Prostate gland (tissue), 2 donors: ENCODE results near the gene FMO2.
"Not testable (repeated sequence)": the region's sequence is repeated elsewhere in the genome, so short reads cannot be mapped to it uniquely, and the experiment has no call there.

ENCODE experiments used
- POLR2A ChIP-seq: fragments of 450-650 bp; IDR thresholded peaks from one replicate; pipeline ENCODE4 v1.6.1; 2016; ENCODE audit warnings: antibody characterized with exemption, mild to moderate bottlenecking
- POLR2AphosphoS5 ChIP-seq: sonication (generic); formaldehyde crosslinking; IDR thresholded peaks from one replicate; pipeline ENCODE4 v1.6.1; 2017; ENCODE audit warnings: antibody characterized with exemption
- TF ChIP-seq, protein P1 (sequence below), 4 experiments: fragments of 200-600 bp in 2 of 4; fragments of 450-650 bp in 2 of 4; sonication (generic) in 2 of 4; IDR thresholded peaks; 1 replicate in 3 of 4; 2 replicates in 1 of 4; pipeline ENCODE4 v1.5.1; 2016 to 2019; ENCODE audit warnings: antibody characterized with exemption in 4 of 4, mild to moderate bottlenecking in 2 of 4, moderate library complexity in 2 of 4

DNA sequence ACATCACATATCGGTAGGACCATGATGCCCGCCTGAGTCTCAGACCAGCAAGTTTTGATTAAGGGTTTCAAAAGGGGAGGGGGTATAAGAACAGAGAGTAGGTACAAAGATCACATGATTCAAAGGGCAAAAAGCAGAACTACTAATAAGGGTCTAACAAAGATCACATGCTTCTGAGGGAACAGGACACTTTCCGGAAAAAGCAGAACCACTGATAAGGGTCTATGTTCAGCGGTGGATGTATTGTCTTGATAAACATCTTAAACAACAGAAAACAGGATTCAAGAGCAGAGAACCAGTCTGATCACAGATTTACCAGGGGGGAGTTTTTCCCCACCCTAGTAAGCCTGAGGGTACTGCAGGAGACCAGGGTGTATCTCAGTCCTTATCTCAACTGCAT lies 51.1 kb downstream of the FMO2 start:
- not testable (repeated sequence) for TF ChIP-seq POLR2AphosphoS5, POLR2A
- TF ChIP-seq, protein P1, sequence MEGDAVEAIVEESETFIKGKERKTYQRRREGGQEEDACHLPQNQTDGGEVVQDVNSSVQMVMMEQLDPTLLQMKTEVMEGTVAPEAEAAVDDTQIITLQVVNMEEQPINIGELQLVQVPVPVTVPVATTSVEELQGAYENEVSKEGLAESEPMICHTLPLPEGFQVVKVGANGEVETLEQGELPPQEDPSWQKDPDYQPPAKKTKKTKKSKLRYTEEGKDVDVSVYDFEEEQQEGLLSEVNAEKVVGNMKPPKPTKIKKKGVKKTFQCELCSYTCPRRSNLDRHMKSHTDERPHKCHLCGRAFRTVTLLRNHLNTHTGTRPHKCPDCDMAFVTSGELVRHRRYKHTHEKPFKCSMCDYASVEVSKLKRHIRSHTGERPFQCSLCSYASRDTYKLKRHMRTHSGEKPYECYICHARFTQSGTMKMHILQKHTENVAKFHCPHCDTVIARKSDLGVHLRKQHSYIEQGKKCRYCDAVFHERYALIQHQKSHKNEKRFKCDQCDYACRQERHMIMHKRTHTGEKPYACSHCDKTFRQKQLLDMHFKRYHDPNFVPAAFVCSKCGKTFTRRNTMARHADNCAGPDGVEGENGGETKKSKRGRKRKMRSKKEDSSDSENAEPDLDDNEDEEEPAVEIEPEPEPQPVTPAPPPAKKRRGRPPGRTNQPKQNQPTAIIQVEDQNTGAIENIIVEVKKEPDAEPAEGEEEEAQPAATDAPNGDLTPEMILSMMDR (IDR thresholded peaks at IDR 0.05), result not testable (repeated sequence)
